Endothelial cell of umbilical vein (primary cell): ENCODE measurements around the gene SCTR. TPM values are rescaled to one million over a fixed set of nuclear protein-coding genes. Genes with fewer than 3 reads are reported as not detected.

ENCODE experiments used
- BruUV-seq: library from RNA; stranded (reverse); fragments of 400-500 nt; replicated peaks from 2 replicates; lab custom pipeline; 2021; lab: Mats Ljungman, UMichigan
- CTCF ChIA-PET: fragments of 300-600, 350-600 bp; sonication (Branson Sonifier 250); formaldehyde crosslinking; loops from one replicate; lab custom pipeline; 2021; ENCODE audit warnings: antibody characterized with exemption, inconsistent platforms; lab: Charles Lee
- POLR2A ChIA-PET: fragments of 300-600, 350-600 bp; sonication (Branson Sonifier 250); formaldehyde crosslinking; loops from one replicate; lab custom pipeline; 2021; ENCODE audit warnings: antibody characterized with exemption, inconsistent platforms; lab: Charles Lee
- DNase-seq: peaks from one replicate; pipeline ENCODE4 v3.0.0-alpha.2; 2011; ENCODE audit warnings: low read depth, low spot score
- FAIRE-seq: peaks from 2 replicates; lab custom pipeline; 2011; peaks lifted over from hg19 to GRCh38; lab: Jason Lieb, UNC
- H2AFZ ChIP-seq: 2 replicates; pipeline ENCODE4 v1.6.0; 2012; ENCODE audit warnings: low read depth, low read length, control low read depth, inconsistent platforms
- H3K27ac ChIP-seq: 2 replicates; pipeline ENCODE4 v1.5.1; 2011; ENCODE audit warnings: low read depth, mild to moderate bottlenecking, control low read depth, low read length, moderate library complexity; ENCODE audit not compliant: insufficient read depth
- H3K27me3 ChIP-seq, 2 experiments: 2 replicates each; pipeline versions ENCODE4 v1.6.0 to v1.6.1; 2011; ENCODE audit warnings: low read length in 2 of 2, mixed read lengths in 1 of 2; ENCODE audit not compliant: control insufficient read depth in 2 of 2, insufficient read depth in 2 of 2
- H3K36me3 ChIP-seq, 2 experiments: 2 replicates in 1 of 2; 3 replicates in 1 of 2; pipeline ENCODE4 v1.5.1; 2011; ENCODE audit warnings: low read length in 2 of 2, mild to moderate bottlenecking in 1 of 2, moderate library complexity in 1 of 2; ENCODE audit not compliant: control insufficient read depth in 2 of 2, insufficient read depth in 2 of 2; ENCODE audit errors: extremely low read depth in 1 of 2
- H3K4me1 ChIP-seq: 3 replicates; pipeline ENCODE4 v1.5.1; 2011; ENCODE audit warnings: mild to moderate bottlenecking, low read length; ENCODE audit not compliant: control insufficient read depth, insufficient read depth; ENCODE audit errors: extremely low read depth
- H3K4me2 ChIP-seq: 2 replicates; pipeline ENCODE4 v1.6.1; 2011; ENCODE audit warnings: low read length, control low read depth, mixed read lengths; ENCODE audit not compliant: insufficient read depth
- H3K4me3 ChIP-seq, 3 experiments: fragments of 200-600 bp in 1 of 3; sonication (generic), shearing (Covaris generic) in 1 of 3; replicated peaks in 1 of 3; 2 replicates each; pipeline ENCODE4 v1.5.1; 2011 to 2016; ENCODE audit warnings: control low read depth in 3 of 3, low read length in 3 of 3, mild to moderate bottlenecking in 2 of 3, inconsistent platforms in 1 of 3, low read depth in 1 of 3, moderate library complexity in 1 of 3; ENCODE audit not compliant: insufficient read depth in 1 of 3
- H3K79me2 ChIP-seq: 2 replicates; pipeline ENCODE4 v1.6.0; 2012; ENCODE audit warnings: low read length, inconsistent platforms; ENCODE audit not compliant: control insufficient read depth, insufficient read depth
- H3K9ac ChIP-seq: replicated peaks from 2 replicates; pipeline ENCODE3; 2011; ENCODE audit warnings: low read length, control low read depth; ENCODE audit not compliant: insufficient read depth; ENCODE audit errors: extremely low read depth
- H3K9me1 ChIP-seq: replicated peaks from 3 replicates; pipeline ENCODE4 v1.6.0; 2011; ENCODE audit warnings: mild to moderate bottlenecking, low read length; ENCODE audit not compliant: control insufficient read depth, insufficient read depth; ENCODE audit errors: extremely low read depth
- H3K9me3 ChIP-seq: replicated peaks from 2 replicates; pipeline ENCODE4 v1.5.1; 2012; ENCODE audit warnings: low read length, inconsistent platforms; ENCODE audit not compliant: control insufficient read depth, insufficient read depth
- H4K20me1 ChIP-seq: replicated peaks from 2 replicates; pipeline ENCODE3; 2011; ENCODE audit warnings: mild to moderate bottlenecking, low read length; ENCODE audit not compliant: control insufficient read depth, insufficient read depth; ENCODE audit errors: extremely low read depth
- POLR2A ChIP-seq: IDR thresholded peaks from 2 replicates; pipeline ENCODE4 v1.6.1; 2012; ENCODE audit warnings: low read depth, mild to moderate bottlenecking, control low read depth, low read length
- POLR2AphosphoS5 ChIP-seq: IDR thresholded peaks from 2 replicates; pipeline ENCODE4 v1.6.1; 2012; ENCODE audit warnings: low read depth, mild to moderate bottlenecking, control low read depth, low read length, moderate library complexity; ENCODE audit not compliant: insufficient read depth
- dilution Hi-C: fragments of 300-500 bp; cut with MboI; formaldehyde crosslinking; loops from one replicate; pipeline ENCODE4 v1.15.0; 2019; ENCODE audit warnings: low sequenced_read_pairs; ENCODE audit not compliant: extremely low pct_ligation_motif_present
- intact Hi-C: fragments of 100-400 bp; cut with micrococcal nuclease; formaldehyde crosslinking; loops from one replicate; pipeline ENCODE4 v1.10.0; 2022
- polyA plus RNA-seq, 4 experiments: library from polyadenylated mRNA; depleted of rRNA in 3 of 4; stranded (reverse) in 3 of 4; unstranded in 1 of 4; fragments of >200 nt; gene quantifications; 2 replicates each; pipeline versions ENCODE4 v1.2.1 to v1.2.3, GENCODE V29; 2011 to 2012; ENCODE audit warnings: missing spikeins in 1 of 4
- total RNA-seq: library from RNA; stranded (reverse); gene quantifications from 2 replicates; pipeline ENCODE4 v1.2.3, GENCODE V29; 2021
- TF ChIP-seq, protein P1 (sequence below), 2 donors: IDR thresholded peaks; 1 replicate in 1 of 2; 2 replicates in 1 of 2; pipeline ENCODE4 v1.5.1; 2011; ENCODE audit warnings: low read length in 2 of 2, mild to moderate bottlenecking in 2 of 2, moderate library complexity in 2 of 2, control low read depth in 1 of 2, inconsistent platforms in 1 of 2, low read depth in 1 of 2; ENCODE audit not compliant: insufficient read depth in 1 of 2; ENCODE audit errors: extremely low read depth in 1 of 2

The SCTR gene
- total and polyA plus RNA-seq, 2 donors (not counting 3 experiments of a cell fraction or from before 2014, with no cell fraction given) = not detected

DNA sequence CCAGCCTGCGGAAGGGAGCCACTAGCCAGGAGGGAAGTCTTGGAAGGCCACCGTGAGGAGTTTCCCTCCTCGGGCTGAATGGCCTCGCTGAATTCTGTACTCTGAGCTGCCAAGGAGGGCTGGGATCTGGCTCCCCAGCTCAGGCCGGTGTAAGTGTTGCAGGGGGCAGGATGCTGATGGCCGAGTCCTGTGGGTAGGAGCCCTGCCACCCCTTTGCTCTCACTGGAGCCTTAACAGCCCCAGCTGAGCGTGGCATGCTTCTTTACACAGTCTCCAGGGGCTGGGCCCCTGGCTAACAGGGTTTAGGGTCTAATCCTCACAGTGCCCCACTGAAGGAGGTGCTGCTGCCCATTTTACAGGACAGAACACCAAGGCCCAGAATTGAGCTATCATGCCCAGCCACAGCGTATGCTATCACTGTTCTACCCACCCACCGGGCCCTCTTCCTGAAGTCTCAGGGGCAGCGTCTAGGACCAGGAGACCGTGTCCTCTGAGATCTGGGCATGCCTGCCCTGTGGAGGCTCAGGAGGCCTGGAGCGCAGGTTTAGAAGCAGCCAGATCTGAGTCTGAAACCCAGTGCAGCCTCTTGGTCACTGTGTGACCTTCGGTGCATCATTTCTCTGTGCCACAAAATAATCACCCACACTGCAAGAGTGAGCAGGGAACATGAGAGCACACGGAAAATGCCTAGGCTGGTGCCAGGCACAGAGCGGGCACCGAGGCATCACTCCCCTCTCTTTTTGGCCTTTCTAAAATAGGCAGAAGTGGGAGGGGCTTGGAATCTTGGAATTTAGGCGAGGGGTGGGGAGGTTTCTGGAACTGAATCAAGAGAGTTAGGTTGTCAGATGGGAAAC, 49.7 kb downstream of the SCTR start:
- no peak overlapping the region for H2AFZ ChIP-seq
- no peak for FAIRE-seq
- H3K4me2 ChIP-seq = no peak overlapping the region
- ChIA-PET POLR2A (no interaction called here), CTCF (interaction anchor here (1.1 to 4.4 kb wide), 4 partner anchors 9 to 593 kb away, joined by 3 to 151 read pairs (median 6); no protein-coding TSS in a partner anchor)
- no peak for TF ChIP-seq POLR2A
- TF ChIP-seq, protein P1, sequence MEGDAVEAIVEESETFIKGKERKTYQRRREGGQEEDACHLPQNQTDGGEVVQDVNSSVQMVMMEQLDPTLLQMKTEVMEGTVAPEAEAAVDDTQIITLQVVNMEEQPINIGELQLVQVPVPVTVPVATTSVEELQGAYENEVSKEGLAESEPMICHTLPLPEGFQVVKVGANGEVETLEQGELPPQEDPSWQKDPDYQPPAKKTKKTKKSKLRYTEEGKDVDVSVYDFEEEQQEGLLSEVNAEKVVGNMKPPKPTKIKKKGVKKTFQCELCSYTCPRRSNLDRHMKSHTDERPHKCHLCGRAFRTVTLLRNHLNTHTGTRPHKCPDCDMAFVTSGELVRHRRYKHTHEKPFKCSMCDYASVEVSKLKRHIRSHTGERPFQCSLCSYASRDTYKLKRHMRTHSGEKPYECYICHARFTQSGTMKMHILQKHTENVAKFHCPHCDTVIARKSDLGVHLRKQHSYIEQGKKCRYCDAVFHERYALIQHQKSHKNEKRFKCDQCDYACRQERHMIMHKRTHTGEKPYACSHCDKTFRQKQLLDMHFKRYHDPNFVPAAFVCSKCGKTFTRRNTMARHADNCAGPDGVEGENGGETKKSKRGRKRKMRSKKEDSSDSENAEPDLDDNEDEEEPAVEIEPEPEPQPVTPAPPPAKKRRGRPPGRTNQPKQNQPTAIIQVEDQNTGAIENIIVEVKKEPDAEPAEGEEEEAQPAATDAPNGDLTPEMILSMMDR (IDR thresholded peaks at IDR 0.05; ENCODE audit: extremely low read depth in 1 of 2, insufficient read depth in 1 of 2, low read depth in 1 of 2, low read length in 2 of 2) = no peak
- TF ChIP-seq POLR2AphosphoS5 = no peak
- no peaks in the 10 kb centered on the region for H3K9me1 ChIP-seq
- dilution Hi-C loops = no loop called here
- H4K20me1 ChIP-seq = no peaks in the 10 kb centered on the region
- H3K4me3 ChIP-seq = no peak overlapping the region
- DNase-seq = no peak
- H3K27ac ChIP-seq = no peak overlapping the region
- peaks cover 0 to 3% of the 10 kb centered on the region in 2 experiments for H3K27me3 ChIP-seq
- no peaks in the 10 kb centered on the region for H3K36me3 ChIP-seq
- H3K9ac ChIP-seq = no peak overlapping the region
- H3K9me3 ChIP-seq = no peaks in the 10 kb centered on the region
- intact Hi-C loops = loop anchor here (5.0 kb wide), 5 partner anchors 157 to 592 kb away; no protein-coding TSS in a partner anchor
- no TSS peak for BruUV-seq
- no peaks in the 10 kb centered on the region for H3K4me1 ChIP-seq
- H3K79me2 ChIP-seq = no peaks in the 10 kb centered on the region
